K562 (cell line): ENCODE data around the gene PAPSS2.

Experiments used
- BHLHE40 ChIP-seq: IDR thresholded peaks from 2 replicates; pipeline ENCODE4 v1.6.1; 2011; ENCODE audit warnings: low read length, improper control_type of control experiment
- RBM15 ChIP-seq: fragments of 200-400 bp; formaldehyde crosslinking; IDR thresholded peaks from 2 replicates; pipeline ENCODE4 v1.6.1; 2018; ENCODE audit warnings: mild to moderate bottlenecking, low read length, moderate library complexity; ENCODE audit not compliant: insufficient read depth
- TAF15 ChIP-seq: fragments of 200-400 bp; formaldehyde crosslinking; IDR thresholded peaks from 2 replicates; pipeline ENCODE4 v1.6.1; 2017; ENCODE audit warnings: mild to moderate bottlenecking, low read depth, low read length, moderate library complexity
- YY1 ChIP-seq, 3 experiments: IDR thresholded peaks; 2 replicates each; pipeline ENCODE4 v1.6.1; 2011; ENCODE audit warnings: low read length in 2 of 3, mild to moderate bottlenecking in 2 of 3, moderate library complexity in 2 of 3, borderline replicate concordance in 1 of 3, control low read depth in 1 of 3, low read depth in 1 of 3; ENCODE audit not compliant: insufficient read depth in 3 of 3, insufficient replicate concordance in 2 of 3, control insufficient read depth in 1 of 3, insufficient read length in 1 of 3; ENCODE audit errors: extremely low read depth in 1 of 3
- ZBTB17 ChIP-seq: fragments of 450-650 bp; formaldehyde crosslinking; IDR thresholded peaks from 2 replicates; pipeline ENCODE4 v1.4.0; 2020; ENCODE audit warnings: mild to moderate bottlenecking
- ZNF445 ChIP-seq: fragments of 250-450 bp; sonication (Bioruptor Pico); IDR thresholded peaks from 2 replicates; pipeline ENCODE4 v1.4.0; 2020; ENCODE audit warnings: low read depth, mild to moderate bottlenecking, moderate library complexity
- ZNF609 ChIP-seq: sonication (generic); formaldehyde crosslinking; IDR thresholded peaks from 2 replicates; pipeline ENCODE4 v1.8.1; 2023; ENCODE audit warnings: missing genetic modification reagents, mild to moderate bottlenecking, borderline replicate concordance
- ZNF830 ChIP-seq: fragments of 250-450 bp; sonication (Bioruptor Pico); IDR thresholded peaks from 2 replicates; pipeline ENCODE4 v1.5.0; 2021; ENCODE audit warnings: mild to moderate bottlenecking
- TF ChIP-seq, protein P1 (sequence below), 2 experiments: fragments of 450-650 bp; formaldehyde crosslinking in 1 of 2; IDR thresholded peaks; 2 replicates each; pipeline versions ENCODE4 v1.4.0 to v1.6.1; 2014 to 2020; ENCODE audit warnings: mild to moderate bottlenecking in 2 of 2, borderline replicate concordance in 1 of 2, low read depth in 1 of 2

- no peak for TF ChIP-seq YY1 (IDR thresholded peaks at IDR 0.05; ENCODE audit: borderline replicate concordance in 1 of 3, control insufficient read depth in 1 of 3, extremely low read depth in 1 of 3, insufficient read depth in 3 of 3, insufficient read length in 1 of 3, insufficient replicate concordance in 2 of 3, low read depth in 1 of 3, low read length in 2 of 3)
- TF ChIP-seq TAF15, result no peak
- no peak for TF ChIP-seq ZBTB17
- no peak for TF ChIP-seq ZNF609 (CRISPR knock-in tag)
- no peak for TF ChIP-seq ZNF445 (CRISPR knock-in tag)
- TF ChIP-seq RBM15, result no peak
- TF ChIP-seq, protein P1, sequence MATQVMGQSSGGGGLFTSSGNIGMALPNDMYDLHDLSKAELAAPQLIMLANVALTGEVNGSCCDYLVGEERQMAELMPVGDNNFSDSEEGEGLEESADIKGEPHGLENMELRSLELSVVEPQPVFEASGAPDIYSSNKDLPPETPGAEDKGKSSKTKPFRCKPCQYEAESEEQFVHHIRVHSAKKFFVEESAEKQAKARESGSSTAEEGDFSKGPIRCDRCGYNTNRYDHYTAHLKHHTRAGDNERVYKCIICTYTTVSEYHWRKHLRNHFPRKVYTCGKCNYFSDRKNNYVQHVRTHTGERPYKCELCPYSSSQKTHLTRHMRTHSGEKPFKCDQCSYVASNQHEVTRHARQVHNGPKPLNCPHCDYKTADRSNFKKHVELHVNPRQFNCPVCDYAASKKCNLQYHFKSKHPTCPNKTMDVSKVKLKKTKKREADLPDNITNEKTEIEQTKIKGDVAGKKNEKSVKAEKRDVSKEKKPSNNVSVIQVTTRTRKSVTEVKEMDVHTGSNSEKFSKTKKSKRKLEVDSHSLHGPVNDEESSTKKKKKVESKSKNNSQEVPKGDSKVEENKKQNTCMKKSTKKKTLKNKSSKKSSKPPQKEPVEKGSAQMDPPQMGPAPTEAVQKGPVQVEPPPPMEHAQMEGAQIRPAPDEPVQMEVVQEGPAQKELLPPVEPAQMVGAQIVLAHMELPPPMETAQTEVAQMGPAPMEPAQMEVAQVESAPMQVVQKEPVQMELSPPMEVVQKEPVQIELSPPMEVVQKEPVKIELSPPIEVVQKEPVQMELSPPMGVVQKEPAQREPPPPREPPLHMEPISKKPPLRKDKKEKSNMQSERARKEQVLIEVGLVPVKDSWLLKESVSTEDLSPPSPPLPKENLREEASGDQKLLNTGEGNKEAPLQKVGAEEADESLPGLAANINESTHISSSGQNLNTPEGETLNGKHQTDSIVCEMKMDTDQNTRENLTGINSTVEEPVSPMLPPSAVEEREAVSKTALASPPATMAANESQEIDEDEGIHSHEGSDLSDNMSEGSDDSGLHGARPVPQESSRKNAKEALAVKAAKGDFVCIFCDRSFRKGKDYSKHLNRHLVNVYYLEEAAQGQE (IDR thresholded peaks at IDR 0.05; ENCODE audit: borderline replicate concordance), result no peak
- TF ChIP-seq, protein P1 (CRISPR knock-in tag; IDR thresholded peaks at IDR 0.05; ENCODE audit: low read depth), result no peak
- no peak for TF ChIP-seq ZNF830 (CRISPR knock-in tag)
- TF ChIP-seq BHLHE40, result no peak
Observed at GRCh38 chr10:87618566-87619423, 40.9 kb upstream of the PAPSS2 start.
